ENCODE data around the gene AGPAT1. TPM values are rescaled to one million over a fixed set of nuclear protein-coding genes. Genes with fewer than 3 reads are reported as not detected.

Gene AGPAT1
- total and polyA plus RNA-seq, 2 of the 13 experiments (the other 11 are each of a cell fraction or from before 2014, with no cell fraction given), result 51.3 to 139 TPM

DNA sequence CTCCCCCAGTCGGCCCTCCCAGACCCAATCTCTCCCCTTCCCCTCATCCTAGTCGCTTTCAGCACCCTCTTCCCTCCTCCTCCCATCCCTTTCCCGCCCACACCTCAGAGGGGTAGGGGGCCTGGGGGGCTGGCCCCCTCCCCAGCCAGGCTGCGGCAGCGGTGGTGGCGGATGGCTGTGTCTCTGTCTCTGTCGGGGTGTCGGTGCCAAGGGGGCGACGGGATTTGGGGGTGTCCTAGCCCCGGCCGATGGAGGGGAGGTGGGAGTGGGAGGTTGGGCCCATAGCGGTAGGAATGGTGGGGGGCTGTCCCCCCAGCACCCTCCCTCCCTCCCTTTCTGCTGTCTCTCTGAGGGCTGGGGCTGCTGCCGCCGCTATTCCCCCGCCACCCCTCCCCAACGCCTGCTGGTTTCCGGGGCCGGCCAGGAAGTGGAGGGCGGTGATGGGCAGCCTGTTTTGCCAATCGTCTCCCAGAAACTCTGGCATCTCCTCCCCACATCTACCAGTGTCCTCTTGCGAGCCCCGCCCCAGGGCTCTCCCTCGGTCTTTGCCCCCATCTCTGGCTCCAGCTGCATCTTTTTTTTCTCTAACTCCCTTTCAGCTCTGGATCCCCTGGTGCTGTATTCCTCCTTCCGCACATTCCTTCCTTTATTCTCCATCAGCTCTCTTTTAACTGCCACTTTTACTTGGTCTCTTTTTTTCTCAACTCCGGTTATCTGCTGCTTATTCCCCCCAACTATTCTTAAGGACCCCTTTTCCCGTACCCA is at the start of gene AGPAT1 (continued):
- TF ChIP-seq, protein P1, sequence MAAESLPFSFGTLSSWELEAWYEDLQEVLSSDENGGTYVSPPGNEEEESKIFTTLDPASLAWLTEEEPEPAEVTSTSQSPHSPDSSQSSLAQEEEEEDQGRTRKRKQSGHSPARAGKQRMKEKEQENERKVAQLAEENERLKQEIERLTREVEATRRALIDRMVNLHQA (CRISPR knock-in tag; IDR thresholded peaks at IDR 0.05), result no peak
- no peak for TF ChIP-seq PAF1 (CRISPR knock-in tag; IDR thresholded peaks at IDR 0.05)
- no peak for TF ChIP-seq PHF5A (CRISPR knock-in tag; IDR thresholded peaks at IDR 0.05; ENCODE audit: low read depth, unreplicated experiment)
- no peak for TF ChIP-seq NR1H2 (CRISPR knock-in tag; IDR thresholded peaks at IDR 0.05; ENCODE audit: borderline replicate concordance, low read depth)
- TF ChIP-seq ZNF431 (CRISPR knock-in tag; IDR thresholded peaks at IDR 0.05; ENCODE audit: borderline replicate concordance, low read depth), result 0 out of 2 replicates have a peak, but pooled peaks have one; percentile 54
- no peak for TF ChIP-seq KAT2B (IDR thresholded peaks at IDR 0.05; ENCODE audit: borderline replicate concordance, low read depth, low read length)
- TF ChIP-seq KDM1A (CRISPR knock-in tag; IDR thresholded peaks at IDR 0.05), result no peak
- TF ChIP-seq SCMH1 (CRISPR knock-in tag; IDR thresholded peaks at IDR 0.05; ENCODE audit: borderline replicate concordance), result no peak
- TF ChIP-seq JARID2 (CRISPR knock-in tag; IDR thresholded peaks at IDR 0.05; ENCODE audit: insufficient replicate concordance), result no peak
- TF ChIP-seq, protein P2, sequence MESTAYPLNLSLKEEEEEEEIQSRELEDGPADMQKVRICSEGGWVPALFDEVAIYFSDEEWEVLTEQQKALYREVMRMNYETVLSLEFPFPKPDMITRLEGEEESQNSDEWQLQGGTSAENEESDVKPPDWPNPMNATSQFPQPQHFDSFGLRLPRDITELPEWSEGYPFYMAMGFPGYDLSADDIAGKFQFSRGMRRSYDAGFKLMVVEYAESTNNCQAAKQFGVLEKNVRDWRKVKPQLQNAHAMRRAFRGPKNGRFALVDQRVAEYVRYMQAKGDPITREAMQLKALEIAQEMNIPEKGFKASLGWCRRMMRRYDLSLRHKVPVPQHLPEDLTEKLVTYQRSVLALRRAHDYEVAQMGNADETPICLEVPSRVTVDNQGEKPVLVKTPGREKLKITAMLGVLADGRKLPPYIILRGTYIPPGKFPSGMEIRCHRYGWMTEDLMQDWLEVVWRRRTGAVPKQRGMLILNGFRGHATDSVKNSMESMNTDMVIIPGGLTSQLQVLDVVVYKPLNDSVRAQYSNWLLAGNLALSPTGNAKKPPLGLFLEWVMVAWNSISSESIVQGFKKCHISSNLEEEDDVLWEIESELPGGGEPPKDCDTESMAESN (CRISPR knock-in tag; conservative IDR thresholded peaks at IDR 0.05), result 0 out of 2 replicates have a peak, but pooled peaks have one; percentile 62
- no peak for TF ChIP-seq SP1 (IDR thresholded peaks at IDR 0.05)
- TF ChIP-seq SP1 (CRISPR knock-in tag; IDR thresholded peaks at IDR 0.05), result peak; percentile 42; the same call in 1 of the 2 replicates
- TF ChIP-seq, protein P3, sequence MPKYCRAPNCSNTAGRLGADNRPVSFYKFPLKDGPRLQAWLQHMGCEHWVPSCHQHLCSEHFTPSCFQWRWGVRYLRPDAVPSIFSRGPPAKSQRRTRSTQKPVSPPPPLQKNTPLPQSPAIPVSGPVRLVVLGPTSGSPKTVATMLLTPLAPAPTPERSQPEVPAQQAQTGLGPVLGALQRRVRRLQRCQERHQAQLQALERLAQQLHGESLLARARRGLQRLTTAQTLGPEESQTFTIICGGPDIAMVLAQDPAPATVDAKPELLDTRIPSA (CRISPR knock-in tag; IDR thresholded peaks at IDR 0.05; ENCODE audit: borderline replicate concordance), result no peak
- TF ChIP-seq HNF4A (CRISPR knock-in tag; IDR thresholded peaks at IDR 0.05), result peak; percentile 78
- TF ChIP-seq, protein P4, sequence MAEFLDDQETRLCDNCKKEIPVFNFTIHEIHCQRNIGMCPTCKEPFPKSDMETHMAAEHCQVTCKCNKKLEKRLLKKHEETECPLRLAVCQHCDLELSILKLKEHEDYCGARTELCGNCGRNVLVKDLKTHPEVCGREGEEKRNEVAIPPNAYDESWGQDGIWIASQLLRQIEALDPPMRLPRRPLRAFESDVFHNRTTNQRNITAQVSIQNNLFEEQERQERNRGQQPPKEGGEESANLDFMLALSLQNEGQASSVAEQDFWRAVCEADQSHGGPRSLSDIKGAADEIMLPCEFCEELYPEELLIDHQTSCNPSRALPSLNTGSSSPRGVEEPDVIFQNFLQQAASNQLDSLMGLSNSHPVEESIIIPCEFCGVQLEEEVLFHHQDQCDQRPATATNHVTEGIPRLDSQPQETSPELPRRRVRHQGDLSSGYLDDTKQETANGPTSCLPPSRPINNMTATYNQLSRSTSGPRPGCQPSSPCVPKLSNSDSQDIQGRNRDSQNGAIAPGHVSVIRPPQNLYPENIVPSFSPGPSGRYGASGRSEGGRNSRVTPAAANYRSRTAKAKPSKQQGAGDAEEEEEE (CRISPR knock-in tag; IDR thresholded peaks at IDR 0.05; ENCODE audit: borderline replicate concordance), result no peak
- no peak for TF ChIP-seq SIX4 (CRISPR knock-in tag; IDR thresholded peaks at IDR 0.05)
- TF ChIP-seq, protein P5, sequence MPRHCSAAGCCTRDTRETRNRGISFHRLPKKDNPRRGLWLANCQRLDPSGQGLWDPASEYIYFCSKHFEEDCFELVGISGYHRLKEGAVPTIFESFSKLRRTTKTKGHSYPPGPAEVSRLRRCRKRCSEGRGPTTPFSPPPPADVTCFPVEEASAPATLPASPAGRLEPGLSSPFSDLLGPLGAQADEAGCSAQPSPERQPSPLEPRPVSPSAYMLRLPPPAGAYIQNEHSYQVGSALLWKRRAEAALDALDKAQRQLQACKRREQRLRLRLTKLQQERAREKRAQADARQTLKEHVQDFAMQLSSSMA (CRISPR knock-in tag; IDR thresholded peaks at IDR 0.05), result no peak
- TF ChIP-seq, protein P6, sequence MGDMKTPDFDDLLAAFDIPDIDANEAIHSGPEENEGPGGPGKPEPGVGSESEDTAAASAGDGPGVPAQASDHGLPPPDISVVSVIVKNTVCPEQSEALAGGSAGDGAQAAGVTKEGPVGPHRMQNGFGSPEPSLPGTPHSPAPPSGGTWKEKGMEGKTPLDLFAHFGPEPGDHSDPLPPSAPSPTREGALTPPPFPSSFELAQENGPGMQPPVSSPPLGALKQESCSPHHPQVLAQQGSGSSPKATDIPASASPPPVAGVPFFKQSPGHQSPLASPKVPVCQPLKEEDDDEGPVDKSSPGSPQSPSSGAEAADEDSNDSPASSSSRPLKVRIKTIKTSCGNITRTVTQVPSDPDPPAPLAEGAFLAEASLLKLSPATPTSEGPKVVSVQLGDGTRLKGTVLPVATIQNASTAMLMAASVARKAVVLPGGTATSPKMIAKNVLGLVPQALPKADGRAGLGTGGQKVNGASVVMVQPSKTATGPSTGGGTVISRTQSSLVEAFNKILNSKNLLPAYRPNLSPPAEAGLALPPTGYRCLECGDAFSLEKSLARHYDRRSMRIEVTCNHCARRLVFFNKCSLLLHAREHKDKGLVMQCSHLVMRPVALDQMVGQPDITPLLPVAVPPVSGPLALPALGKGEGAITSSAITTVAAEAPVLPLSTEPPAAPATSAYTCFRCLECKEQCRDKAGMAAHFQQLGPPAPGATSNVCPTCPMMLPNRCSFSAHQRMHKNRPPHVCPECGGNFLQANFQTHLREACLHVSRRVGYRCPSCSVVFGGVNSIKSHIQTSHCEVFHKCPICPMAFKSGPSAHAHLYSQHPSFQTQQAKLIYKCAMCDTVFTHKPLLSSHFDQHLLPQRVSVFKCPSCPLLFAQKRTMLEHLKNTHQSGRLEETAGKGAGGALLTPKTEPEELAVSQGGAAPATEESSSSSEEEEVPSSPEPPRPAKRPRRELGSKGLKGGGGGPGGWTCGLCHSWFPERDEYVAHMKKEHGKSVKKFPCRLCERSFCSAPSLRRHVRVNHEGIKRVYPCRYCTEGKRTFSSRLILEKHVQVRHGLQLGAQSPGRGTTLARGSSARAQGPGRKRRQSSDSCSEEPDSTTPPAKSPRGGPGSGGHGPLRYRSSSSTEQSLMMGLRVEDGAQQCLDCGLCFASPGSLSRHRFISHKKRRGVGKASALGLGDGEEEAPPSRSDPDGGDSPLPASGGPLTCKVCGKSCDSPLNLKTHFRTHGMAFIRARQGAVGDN (CRISPR knock-in tag; IDR thresholded peaks at IDR 0.05), result peak; percentile 79
- no peak for TF ChIP-seq KLF15 (CRISPR knock-in tag; IDR thresholded peaks at IDR 0.05; ENCODE audit: borderline replicate concordance)
- peak; percentile 61; the same call in 1 of the 2 replicates for TF ChIP-seq ZFX (CRISPR knock-in tag; IDR thresholded peaks at IDR 0.05; ENCODE audit: low read depth)
